Spleen (tissue), 7 donors: ENCODE measurements around the gene ROMO1.

ENCODE experiments used
- CTCF ChIP-seq, 11 experiments: fragments of 200-600 bp in 7 of 11; fragments of 450-650 bp in 4 of 11; sonication (generic) in 4 of 11; IDR thresholded peaks in 8 of 11; conservative IDR thresholded peaks in 3 of 11; 1 replicate in 7 of 11; 2 replicates in 4 of 11; pipeline versions ENCODE4 v1.4.0 to v1.8.0; 2016 to 2021; ENCODE audit warnings: antibody characterized with exemption in 11 of 11, inconsistent platforms in 4 of 11, mild to moderate bottlenecking in 1 of 11
- POLR2A ChIP-seq, 3 donors: fragments of 450-650 bp; IDR thresholded peaks; one replicate each; pipeline ENCODE4 v1.5.1; 2017; ENCODE audit warnings: antibody characterized with exemption in 3 of 3, mild to moderate bottlenecking in 1 of 3
- POLR2AphosphoS5 ChIP-seq, 3 donors: sonication (generic); formaldehyde crosslinking; IDR thresholded peaks; one replicate each; pipeline ENCODE4 v1.5.1; 2017; ENCODE audit warnings: antibody characterized with exemption in 3 of 3
- donor health status: DM: no; HTN: no; CAD: no; lungs with moderate emphysema.
- donor health status: DM: no; HTN: no; CAD: no.
- donor health status: DM: no; HTN: no; CAD: no.

- TF ChIP-seq CTCF (IDR thresholded peaks at IDR 0.05 in 8 of 11, conservative IDR thresholded peaks at IDR 0.05 in 3 of 11) (no peak), POLR2AphosphoS5 (IDR thresholded peaks at IDR 0.05) (no peak), POLR2A (IDR thresholded peaks at IDR 0.05) (no peak)
Measured at GRCh38 chr20:35680452-35681183, 18.6 kb upstream of the ROMO1 start.
